HG02840 (cell line): ENCODE measurements around the gene B9D2.
A peak's percentile ranks its signal among the peaks of the same experiment; 100 is the strongest.

Experiments
- ATAC-seq: cut with Tn5 transposase; IDR thresholded peaks from one replicate; pipeline ENCODE4 v1.9.1; 2021; ENCODE audit warnings: mild to moderate bottlenecking, moderate library complexity, moderate number of reproducible peaks; ENCODE audit not compliant: unreplicated experiment, low FRiP score

B9D2 gene

GRCh38 chr19:41330946-41331678 lies 32.8 kb downstream of the B9D2 start:
- ATAC-seq = no peak

- ATAC-seq = no peak
Measured at GRCh38 chr19:41330481-41330880, 33.5 kb downstream of the B9D2 start.

DNA sequence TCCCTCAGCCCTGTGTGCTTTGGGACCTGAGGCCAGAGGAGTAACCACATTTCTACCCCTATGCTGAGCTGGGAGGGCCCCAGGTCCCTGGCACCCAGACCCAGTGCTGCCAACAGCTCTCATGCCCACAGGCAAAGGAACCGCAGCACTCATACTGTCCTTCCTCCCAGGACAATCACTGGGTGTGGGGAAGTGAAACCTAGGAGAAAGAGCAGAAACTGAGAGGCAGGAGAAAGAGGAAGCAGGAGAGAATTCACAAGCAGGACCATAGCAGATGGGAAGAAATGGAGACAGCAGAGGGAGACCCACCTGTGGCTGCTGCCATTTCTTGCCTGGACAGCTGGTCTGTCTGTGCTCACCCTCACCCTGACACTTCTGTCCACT lies 35.1 kb downstream of the B9D2 start:
- ATAC-seq = no peak

DNA sequence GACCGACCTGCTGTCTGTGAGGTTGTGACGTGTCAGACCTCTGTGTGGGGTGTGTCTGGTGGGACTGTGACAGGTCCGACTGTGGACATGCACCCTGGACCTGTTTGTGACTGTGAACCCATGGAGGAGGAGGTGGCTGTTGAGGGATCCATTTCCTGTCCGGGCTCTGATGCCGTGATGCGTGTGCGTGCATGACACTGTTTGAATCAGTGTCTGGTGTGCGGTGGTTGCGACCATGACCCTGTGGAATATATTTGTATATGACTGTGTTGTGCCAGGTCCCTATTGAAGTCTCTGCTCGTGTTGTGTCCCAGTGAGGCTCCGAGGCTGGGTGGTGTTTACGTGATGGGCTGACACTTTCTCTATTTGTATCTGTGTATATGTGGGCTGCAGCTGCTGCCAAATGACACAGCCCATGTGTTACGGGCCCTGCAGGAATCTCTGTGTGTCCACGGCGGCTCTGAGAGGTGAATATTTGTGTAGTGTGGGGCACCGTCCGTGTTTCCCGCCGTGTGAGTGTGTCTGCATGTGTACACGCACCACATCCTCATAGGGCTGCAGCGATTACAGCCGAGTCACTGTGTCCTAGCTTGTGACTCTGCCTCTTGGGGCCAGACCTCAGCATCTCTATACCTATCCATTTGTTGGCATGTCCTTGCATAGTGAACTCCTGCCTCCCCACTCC lies 35.6 kb downstream of the B9D2 start:
- ATAC-seq = peak; percentile 3

DNA sequence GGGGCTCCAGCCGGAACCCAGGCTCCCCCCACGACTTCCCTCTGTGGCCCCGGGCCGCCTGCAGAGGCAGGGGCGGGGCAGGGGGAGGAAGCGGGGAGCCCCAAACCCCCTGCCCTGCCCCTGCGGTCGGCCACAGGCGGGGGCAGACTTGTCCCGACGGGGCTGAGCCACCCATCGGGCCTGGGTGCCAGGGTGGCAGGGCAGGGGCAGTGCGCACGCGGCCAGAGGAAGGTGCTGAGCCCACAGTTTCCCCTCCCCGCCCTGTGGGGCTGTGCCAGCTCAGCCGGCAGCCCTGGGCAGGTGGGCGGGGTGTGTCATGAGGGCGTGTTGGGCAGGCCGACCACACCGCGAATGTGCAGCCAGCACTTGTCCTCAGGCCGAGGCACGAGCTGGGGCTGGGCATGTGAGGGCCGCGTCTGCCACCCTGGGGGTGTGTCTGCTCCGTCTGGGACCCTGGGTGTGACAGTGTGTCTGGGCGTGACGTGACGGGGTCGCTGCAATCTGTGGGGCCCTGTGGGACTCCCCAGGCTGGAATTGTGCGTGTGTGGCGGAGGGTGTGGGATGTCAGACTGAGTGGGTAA lies 36.3 kb downstream of the B9D2 start:
- peak; percentile 42 for ATAC-seq

GRCh38 chr19:41327076-41327575 lies 36.8 kb downstream of the B9D2 start:
- no peak for ATAC-seq

DNA sequence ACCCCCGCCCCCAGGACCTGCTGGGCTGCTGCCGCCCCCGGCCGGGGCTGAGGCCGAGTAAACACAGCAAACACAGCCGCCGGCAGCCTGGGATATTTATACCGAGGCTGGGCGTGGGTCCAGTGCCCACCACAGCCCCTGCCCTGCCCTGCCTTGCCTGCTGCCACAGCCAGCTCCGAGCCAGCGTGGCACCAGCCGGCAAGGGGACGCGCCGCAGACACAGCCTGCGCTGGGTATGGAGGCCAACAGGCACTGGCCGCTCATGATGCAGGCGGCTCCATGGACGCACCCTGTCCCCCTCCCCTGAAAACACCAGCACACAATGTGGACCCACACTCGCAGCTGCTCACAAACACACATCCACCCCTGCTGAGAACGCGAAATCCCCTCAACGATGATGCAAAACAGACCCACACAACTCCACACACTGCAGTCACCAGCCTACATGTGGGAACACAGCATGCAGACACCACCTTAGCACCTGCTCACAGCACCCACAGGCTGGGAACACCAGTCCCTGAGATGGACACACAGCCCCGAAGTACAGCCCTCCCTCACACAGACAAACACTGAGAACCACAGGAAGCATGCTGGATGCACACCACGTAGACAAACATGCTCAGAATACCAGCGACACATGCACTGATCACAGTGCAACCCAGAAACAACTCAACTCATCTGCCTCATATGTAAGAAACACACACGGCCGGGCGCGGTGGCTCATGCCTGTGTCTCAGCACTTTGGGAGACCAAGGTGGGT lies 37.8 kb downstream of the B9D2 start:
- no peak for ATAC-seq

DNA sequence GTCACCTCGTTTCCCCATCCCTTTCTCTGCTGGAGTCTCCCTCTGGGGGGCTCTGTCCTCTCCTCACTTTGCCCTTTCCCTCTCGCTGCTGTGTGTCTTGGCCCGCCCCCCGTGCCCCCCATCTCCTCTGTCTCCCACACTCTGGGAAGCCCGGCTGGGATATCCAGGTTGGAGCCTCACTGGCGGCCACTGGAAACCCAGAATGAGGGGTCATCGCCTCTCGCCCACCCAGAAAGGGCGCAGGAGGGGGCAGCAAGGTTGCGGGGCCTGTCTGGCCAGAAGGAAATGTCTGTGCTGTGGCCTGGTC lies 38.4 kb downstream of the B9D2 start:
- no peak for ATAC-seq

DNA sequence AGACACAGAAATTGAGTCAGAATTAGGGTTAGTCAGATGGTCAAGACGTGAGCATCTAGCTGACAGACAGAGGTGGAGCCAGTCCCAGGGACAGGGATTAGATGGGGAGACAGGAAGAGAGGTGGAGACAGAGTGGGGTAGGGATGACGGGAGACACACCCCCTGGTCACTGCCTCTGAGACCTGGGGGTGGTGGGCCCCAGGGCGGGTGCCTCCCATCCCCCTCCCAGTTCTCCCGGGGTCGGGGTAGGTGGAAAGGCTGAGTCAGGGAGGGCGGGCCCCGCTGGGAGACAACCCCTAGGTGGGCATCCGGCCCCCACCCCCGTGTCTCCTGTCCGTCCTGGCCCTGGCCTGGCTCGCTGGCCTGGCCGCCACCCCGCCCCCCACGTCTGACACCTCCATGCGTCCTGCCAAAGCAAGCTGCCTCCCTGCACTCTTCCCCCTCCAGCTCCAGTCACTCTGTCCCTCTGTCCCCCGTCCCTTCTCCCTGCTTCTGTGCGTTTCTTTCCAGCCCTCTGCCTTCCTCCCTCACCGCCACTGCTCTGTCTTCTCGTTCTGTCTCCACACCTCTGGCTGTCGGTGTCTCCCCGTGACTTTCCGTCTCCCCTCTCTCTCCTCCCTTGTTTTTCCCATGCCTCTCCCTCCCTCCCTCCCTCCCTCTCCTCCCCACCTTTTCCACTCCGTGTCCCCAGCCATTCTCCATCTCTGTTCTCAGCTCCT lies 38.9 kb downstream of the B9D2 start:
- ATAC-seq = no peak

- ATAC-seq = no peak
Measured at GRCh38 chr19:41324231-41324702, 39.7 kb downstream of the B9D2 start.

GRCh38 chr19:41323430-41324125 lies 40.4 kb downstream of the B9D2 start:
- ATAC-seq = no peak

DNA sequence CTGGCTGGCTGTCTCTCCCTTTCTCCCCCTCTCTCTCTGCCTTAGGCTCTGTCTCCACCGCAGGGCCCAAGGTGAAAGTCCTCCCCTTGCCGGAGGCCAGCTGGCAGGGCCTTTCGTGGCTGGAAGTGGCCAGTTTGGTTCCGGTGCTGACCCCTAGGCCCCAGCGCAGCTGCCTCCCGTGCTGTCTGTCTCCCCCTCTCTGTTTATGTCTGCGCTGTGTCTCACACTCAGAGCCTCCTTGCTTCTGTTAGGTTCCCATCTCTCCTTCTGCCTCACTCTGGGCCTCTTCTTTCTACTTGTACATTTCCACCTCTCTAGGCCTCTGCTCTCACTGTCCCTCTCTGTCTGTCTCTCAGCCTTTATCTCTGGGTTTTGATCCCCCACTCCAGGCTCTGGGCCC lies 40.9 kb downstream of the B9D2 start:
- no peak for ATAC-seq

DNA sequence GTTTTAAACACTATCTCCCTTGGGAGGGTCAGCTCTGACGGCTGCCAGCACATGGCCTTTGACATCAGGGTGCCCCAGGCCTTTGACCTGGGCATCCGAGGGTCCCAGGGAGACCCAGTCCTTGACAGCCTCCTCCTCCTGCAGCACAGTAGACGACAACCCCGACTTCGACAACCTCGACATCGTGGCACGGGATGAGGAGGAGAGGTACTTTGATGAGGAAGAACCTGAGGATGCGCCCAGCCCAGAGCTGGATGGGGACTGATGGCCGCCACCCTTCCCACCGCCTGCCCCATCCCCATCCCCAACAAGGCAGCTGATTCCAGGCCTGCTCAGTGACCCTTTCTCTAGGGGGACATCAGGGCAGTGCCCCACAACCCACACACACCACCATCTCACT lies 41.5 kb downstream of the B9D2 start:
- no peak for ATAC-seq

DNA sequence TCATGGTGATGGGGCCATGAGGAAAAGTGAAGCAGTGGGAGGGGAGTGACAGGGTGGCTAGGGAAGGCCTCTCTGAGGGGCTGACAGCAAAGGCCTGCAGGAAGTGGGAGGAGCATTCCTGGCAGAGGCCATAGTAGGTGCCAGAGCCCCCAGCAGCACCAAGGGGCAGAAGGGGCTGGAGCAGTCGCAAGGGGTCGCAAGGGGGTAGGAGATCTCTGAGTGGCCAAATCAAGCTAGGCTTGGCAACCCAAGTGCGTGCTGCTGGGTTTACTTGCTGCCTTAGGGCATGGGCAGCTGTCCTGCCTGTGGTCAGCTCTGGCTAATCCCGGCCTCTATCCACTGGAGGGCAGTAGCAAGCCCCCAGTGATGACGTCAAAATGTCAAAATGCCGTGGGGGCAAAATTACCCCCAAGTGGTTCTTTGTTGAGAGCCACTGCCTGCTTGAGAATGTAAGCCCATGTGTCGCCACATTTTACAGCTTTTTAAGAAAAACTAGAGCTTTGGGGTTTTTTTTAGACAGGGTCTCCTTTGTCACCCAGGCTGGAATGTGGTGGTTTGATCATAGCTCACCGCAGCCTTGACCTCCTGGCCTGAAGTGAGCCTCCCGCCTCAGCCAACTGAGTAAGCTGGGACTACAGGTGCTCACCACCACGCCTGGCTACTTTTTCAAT lies 42.2 kb downstream of the B9D2 start:
- no peak for ATAC-seq

DNA sequence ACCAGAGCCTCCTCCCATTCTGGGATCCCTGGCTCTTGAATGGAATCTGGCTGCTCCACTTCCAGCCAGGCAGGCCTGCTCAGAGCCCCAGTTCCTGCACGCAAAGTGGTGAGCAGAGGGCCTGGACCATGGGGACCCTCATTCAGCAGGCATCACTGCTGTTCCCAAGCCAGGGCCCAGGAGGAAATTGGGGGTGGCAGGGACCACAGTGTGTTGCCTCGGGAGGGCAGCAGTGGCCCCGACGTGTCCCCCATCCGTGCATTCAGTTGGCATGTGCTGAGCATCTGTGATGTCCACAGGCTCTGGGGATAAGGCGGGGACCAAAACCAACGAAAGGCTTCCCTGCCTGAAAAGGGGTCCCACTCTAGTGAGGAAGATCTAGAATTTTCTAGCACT lies 42.7 kb downstream of the B9D2 start:
- ATAC-seq = no peak

GRCh38 chr19:41320568-41320967 lies 43.4 kb downstream of the B9D2 start:
- no peak for ATAC-seq

GRCh38 chr19:41320185-41320518 lies 43.8 kb downstream of the B9D2 start:
- ATAC-seq = no peak

DNA sequence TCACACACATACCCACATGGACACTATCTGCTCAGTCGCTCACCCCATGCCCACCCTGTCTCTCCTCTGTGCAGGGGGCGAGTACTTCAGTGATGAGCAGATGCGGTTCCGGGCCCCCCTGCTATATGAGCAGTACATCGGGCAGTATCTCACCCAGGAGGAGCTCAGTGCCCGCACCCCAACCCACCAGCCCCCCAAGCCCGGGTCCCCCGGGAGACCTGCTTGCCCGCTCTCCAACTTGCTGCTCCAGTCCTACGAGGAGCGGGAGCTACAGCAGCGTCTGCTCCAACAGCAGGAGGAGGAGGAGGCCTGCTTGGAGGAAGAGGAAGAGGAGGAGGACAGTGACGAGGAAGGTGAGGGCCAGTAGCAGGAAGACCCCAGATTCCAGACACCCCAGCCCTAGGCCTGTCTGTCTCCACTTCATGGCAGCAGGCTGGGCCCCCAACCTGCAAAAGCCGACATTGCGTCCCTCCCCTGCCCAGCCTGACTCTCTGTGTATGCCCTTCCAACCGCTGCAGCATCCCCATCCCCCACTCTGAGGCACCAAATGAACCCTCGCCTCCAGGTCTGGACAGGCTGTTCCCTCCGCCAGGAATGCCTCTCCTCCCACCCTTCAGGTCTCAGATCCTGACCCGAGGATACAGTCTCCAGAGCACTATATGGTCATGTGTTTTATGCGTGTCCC lies 44.3 kb downstream of the B9D2 start:
- no peak for ATAC-seq
